LoVo (cell line): ENCODE results near the gene NUP62.
A peak's percentile ranks its signal among the peaks of the same experiment; 100 is the strongest.

Source experiments
- DNase-seq: peaks from one replicate; pipeline ENCODE4 v3.0.0-alpha.2; 2016; ENCODE audit warnings: low spot score

Gene NUP62

GRCh38 chr19:49880162-49880869, 49.0 kb downstream of the NUP62 start:
- no peak for DNase-seq

- no peak for DNase-seq
These were observed 49.9 kb downstream of the NUP62 start for GRCh38 chr19:49879243-49879963.

DNA sequence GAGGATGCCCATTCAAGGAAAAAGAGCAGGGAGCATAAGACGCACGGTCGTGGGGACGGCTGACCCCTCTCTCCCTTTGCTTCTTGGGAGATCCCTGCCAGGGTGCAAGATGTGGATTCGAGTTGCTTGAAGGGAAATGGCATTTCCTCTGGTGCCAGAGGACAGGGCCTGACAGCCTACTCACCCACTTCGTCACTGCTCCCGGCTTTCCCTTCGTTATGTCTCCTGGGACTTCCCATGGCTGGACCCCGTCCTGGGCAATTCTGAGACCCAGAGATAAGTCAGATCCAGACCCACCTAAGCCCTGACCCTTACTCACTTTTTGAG, 50.6 kb downstream of the NUP62 start:
- no peak for DNase-seq

GRCh38 chr19:49877879-49878743, 51.2 kb downstream of the NUP62 start:
- peak; percentile 97 for DNase-seq

GRCh38 chr19:49877020-49877878, 52.1 kb downstream of the NUP62 start, which contains the start of the genes AKT1S1 and TBC1D17:
Gene AKT1S1 (minus strand): TSS chr19:49877355. CDS start chr19:49873295, 4,060 bp downstream.
Gene TBC1D17 (plus strand): TSS chr19:49877702. CDS start chr19:49877724, 22 bp downstream.
- peak; percentile 100 for DNase-seq

DNA sequence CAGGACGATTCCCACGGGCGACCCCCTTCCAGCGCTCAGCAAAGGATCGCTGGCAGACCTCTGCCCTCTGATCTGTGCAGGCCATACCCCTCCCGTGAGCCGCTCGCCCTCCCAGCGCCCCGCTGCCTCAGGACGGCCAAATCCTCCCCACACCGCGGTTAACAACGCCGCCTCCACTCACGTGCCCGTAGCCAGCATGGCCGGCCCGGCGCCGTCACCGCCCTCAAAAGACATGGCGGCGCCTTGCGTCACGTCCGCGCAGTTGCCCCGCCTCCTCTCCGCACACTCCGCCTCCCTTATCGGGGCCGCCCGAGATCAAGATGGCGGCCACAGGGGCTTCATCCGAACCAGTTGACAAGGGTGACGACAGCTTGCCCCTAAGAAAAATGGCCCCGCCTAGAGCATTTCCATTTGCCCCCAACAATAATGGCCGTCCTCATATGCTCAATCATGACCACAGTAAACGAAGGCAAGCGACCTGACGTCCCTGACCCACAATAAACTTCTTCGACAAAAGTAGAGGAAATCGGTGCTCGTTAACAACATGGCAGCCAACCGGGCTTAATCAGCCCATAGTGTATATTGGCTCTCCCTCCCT, 52.8 kb downstream of the NUP62 start:
- peak; percentile 99 for DNase-seq

GRCh38 chr19:49875857-49876421, 53.4 kb downstream of the NUP62 start:
- peak; percentile 43 for DNase-seq

DNA sequence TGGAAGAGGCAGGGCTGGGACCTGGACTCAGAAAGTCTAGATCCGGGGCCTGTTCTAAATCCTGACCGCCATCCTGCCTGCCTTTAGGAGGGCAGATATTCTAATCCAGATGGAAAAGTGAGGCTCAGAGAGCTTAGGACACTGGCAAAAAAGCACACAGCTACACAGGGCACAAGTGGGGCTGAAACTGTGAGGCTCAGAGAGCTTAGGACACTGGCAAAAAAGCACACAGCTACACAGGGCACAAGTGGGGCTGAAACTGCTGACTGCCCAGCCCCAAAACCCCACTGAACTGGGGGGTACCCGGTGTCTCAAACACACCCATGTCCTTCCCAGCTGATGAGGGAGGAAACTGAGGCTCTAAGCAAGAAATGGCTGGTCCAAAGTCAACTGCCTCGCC, 54.1 kb downstream of the NUP62 start:
- DNase-seq: no peak

DNA sequence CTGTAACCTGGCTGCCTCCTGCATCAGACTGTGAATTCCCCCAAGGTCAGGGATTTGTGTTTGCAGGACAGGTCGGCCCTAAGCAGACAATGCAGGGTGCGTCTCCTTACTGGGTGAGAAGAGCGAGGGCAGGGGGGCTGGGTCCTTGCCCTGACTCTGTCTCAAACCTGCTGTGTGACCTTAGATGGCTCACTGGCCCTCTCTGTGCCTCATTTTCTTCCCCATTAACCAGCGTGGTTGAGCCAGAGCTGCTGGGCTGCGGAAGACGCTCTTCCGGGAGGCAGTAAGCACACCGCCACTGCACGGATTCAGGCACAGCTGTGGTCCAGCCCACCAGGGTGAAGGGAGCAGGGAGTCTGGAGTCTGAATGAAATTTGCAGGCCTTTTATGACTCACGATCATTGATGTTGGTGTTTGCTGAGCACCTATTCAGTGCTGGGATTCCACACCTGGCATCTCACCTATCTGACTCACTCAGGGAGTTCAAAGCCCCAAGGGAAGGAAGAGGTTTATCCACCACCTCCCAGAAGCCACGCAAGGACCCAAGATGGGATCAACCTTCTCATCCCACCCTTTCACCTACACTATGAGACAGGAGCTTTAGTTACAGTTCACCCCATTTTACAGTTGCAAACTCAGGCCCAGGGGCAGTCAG, 54.7 kb downstream of the NUP62 start:
- DNase-seq: no peak

DNA sequence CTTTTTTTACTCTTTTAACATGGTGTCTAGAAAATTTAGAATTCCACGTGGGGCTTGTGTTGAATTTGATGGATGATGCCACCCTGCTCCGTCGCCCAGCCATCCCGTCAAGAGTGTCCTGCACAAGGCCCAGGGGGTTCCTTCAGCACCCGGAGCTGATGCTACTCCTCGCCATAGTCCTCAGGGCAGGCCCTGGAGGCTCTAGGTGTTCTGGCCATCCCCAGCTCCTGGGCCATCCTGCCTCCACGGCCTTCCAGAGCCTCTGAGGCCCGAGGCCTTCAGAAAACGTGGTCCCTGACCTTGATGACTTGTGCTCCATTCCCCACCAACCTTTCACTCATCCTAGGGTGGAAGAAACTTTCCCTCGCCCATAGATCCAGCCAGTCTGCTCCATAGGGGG, 55.5 kb downstream of the NUP62 start:
- no peak for DNase-seq

- DNase-seq: no peak
These were observed 56.2 kb downstream of the NUP62 start for GRCh38 chr19:49873129-49873521.

- DNase-seq: no peak
These were observed 56.8 kb downstream of the NUP62 start for GRCh38 chr19:49872245-49873128.

- DNase-seq: no peak
These were observed 57.8 kb downstream of the NUP62 start for GRCh38 chr19:49871349-49871985.

- no peak for DNase-seq
These were observed 58.9 kb downstream of the NUP62 start for GRCh38 chr19:49870309-49870901.

DNA sequence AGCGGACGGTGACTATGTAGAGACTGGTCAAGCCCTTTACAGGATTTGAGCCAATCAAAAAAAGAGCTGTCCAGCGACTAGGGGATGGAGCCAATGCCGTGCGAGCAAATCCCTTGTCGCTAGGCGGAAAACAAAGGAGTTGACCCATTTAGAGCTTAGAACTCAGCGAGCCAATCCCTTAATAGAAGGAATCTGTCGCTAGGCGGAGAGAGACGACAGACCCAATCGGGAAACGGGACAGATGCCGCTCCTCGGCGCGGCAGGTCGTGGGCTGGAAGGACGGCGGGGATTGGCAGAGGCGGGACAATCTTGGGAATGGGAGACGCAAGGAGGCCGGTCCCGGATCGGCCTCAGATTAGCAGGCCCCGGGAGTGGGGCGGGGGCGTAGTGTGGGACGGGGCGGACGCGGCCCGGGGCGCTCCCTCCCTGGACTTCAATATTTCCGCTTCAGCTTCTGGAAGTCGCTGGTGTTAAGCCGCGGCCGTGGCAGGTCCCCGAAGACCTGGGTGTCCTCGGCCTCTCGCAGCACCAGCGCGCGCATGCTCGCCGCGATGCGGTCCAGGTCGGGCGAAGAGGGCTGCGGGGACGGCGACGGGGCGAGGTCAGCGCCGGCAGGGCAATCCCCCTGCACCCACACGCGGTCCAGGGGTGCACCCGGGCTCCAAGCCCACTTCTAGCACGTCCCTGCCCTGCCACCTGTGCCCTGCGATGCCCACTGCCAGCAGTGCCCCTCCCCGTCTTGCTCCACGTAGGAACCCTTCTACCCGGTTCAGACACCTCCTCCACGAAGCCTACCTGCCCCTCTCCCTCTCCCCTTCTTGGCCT, 59.6 kb downstream of the NUP62 start:
- DNase-seq: peak; percentile 99

- no peak for DNase-seq
These were observed 60.3 kb downstream of the NUP62 start for GRCh38 chr19:49869009-49869483.
